Head of caudate nucleus (tissue), 42 donors: ENCODE measurements around the gene TMEM132D.

Source experiments
- DNase-seq, 42 donors: peaks; one replicate each; pipeline versions ENCODE4 v3.0.0 to v3.0.0-alpha.2; 2020 to 2021; ENCODE audit warnings: mixed read lengths in 7 of 42
- intact Hi-C: fragments of 100-400 bp; cut with DNase I; formaldehyde crosslinking; loops from one replicate; pipeline ENCODE4 v1.15.0; 2022

TMEM132D gene

DNA sequence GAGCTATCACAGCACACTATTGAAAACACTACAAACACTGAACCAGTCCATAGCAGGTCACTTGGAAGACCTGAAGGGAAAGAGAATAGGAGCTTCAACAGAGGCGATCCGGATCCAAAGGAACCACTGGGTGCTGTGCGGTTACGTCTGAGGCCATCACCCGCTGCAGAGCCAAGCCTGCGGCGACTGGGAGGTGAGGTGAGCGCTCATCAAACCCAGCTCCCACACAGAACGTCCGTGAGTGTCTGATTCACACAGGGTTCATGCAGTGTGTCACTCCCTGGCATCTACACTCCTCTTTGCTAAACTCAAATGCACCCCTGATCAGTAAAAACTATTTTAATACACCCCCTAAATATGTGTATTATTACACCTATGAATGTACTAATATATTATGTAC lies 64.1 kb downstream of the TMEM132D start:
- DNase-seq, result no peak
- intact Hi-C loops, result no loop called here

DNA sequence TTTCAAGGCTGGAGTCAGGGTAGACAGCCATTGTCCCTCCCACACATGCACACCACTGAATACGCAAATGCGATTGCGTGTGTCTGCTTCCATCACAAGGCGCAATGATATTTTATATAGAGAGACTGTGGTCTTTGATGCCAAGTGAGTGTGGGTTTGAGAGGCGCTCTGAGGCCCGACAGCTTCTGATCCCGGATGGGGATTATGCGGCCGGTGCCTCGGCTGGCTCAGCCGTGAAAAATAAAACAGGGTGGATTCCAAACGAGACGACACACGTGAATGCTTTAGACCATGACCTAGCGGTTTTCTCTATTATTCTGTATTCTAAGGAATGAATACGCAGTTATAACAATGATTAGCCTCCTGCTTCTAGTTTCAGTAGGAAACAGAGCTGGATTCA lies 72.5 kb downstream of the TMEM132D start:
- DNase-seq, result no peak
- intact Hi-C loops, result no loop called here

DNA sequence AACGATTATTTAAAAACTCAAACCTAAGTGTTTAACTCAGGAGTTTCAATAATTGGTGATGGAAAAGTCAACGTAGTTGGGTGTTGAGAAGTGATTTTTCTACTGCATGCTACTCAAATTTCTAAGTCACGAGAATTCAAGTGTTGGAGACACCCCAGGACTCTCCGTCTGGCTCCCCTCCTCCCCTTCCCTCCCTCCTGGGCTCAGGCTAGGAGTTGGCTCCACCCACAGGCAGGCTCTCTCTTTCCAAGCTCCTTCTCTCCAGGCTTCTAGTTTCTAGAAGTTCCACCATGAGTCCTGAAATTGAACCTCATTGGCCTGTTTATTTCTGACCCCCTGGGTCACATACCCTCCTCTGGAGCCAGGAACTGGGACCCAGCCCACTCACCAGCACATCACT lies 73.0 kb downstream of the TMEM132D start:
- intact Hi-C loops, result no loop called here

DNA sequence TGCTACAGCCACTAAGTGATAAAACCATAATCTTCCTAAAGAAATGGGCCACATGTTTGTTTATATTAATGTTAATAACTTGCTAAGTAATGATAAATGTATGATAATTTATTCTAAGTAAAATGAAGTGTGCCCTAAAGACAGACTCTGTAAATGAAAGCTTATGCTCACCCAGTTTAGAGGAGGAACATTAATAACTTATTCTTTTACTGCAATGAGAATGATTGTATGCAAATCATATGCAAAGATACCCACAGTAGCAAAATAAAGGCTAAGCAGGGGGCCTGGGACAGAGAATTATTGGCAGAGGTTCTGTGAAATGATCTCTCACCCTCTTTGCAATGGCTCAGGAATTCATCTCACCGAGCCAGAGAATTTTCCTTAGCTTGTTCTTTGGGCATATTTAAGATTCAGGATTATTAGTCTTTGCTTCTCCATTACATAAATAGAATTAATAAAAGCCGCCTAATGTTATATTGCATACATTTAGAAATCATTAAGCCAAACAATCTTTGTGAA lies 75.9 kb downstream of the TMEM132D start:
- DNase-seq, result no peak
- intact Hi-C loops, result no loop called here

More for the DNA sequence above, 73.0 kb downstream of the TMEM132D start:
- DNase-seq, result no peak

DNA sequence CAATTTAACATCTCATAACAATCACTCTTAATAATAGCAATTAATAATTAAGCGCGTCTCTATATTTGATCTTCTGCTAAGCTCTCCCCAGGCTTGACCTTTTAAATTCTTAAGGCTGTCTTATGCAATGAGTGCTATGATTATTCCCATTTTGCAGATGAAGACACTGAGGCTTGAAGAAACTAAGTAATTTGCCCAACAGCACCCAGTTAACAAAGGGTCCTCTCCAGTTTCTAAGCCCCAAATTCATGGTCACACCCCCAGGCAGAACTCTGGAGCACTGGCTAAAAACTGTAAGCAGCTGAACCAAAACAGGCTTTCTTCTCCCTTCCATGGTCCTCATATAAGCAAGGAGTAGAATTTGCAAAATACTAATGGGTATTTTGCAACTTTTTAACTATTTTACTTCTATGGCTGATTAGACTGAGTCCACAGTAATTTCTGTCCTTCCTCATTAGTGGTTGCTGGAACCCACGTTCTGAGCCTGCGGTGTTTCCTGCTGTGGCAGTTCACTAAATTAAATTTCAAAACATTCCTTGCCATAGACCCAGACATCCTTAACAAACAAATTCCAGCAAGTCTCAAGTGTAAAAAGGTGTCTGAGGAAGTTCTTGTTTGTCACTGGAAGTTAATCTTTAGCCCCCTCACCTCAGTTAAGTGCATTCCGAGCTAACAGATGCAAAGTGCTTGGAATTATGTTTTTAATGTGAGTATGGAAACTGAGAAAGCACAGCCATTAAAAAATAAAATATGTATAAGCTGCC lies 76.5 kb downstream of the TMEM132D start:
- no peak for DNase-seq
- intact Hi-C loops, result no loop called here

DNA sequence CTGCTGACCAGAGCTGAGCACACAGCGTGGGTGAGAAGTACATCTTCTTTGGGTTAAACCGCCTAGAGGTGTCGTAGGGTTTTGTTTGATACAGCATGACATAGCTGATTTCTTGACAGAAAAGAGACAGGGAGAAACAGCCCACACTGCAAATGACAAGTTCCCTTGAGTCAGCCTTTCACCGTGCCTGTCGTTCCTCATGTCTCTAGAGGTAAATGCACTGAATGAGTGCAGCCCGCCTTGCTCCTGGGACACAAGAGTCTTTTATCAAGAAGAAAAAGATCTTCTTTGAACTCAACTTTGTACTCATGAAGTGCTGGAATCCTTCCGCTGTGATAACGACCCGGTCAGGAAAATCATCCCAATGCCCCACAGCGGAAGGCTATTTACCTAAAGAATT lies 77.6 kb downstream of the TMEM132D start:
- intact Hi-C loops, result no loop called here

DNA sequence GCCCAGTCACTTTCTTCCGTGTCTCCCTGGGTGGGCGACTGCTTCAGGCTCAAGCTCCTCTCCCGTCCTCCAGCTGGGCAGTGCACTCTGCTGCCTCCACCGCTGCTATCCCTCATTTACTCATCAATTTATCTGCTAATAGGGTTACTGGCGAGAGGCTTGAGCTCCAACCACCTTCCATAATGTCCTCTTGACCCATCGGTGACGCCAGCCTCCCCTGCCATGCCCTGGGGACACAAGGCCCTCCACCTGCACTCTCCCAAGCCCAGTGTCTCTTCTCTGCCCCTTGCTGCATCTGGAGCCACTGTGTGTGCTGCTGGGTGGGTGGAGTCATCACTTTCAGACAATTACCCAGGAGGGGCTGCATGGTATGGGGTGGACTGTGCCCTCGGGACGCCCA lies 78.5 kb downstream of the TMEM132D start:
- intact Hi-C loops, result no loop called here
- no peak for DNase-seq

More for the DNA sequence above, 77.6 kb downstream of the TMEM132D start:
- peak in 35 of 42 donors; percentile 7 to 91 (median 51) for DNase-seq

DNA sequence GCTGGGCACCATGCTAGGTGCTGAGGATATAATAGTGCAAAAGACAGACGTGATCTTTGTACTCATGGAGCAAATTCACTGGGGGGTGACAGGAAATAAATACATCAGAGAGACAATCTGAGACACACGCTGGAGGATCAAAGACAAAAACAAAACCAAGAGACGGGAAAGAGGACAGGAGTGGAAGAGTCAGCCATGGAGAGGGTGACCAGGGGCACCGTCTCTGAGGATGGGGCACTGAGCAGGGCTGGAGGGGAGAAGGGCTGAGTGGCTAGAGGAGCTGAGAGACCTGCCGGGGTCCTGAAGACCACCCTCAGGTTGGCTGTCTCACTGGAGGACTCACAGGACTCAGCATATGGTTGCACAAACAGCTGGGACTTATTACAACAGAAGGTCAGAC lies 81.9 kb downstream of the TMEM132D start:
- intact Hi-C loops, result no loop called here
- no peak for DNase-seq

DNA sequence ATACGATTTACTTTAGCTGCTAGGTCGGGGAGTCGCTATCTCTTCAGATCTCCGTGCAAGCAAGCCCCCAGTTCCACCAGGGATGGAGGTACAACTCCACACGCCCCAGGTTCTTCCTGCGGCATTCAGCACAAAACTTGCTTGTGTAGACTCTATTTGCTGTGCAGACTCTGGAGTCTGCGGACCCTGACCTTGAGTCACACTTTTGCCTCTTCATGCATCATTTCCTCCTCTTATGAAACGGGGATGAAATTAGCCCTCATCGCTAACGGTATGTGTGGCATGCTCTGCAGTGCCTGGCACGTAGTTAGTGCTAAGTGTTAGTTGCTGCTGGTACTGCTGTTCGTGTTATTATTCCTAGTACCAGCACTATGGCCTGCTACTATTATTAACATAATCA lies 84.4 kb downstream of the TMEM132D start:
- DNase-seq, result no peak
- intact Hi-C loops, result no loop called here

DNA sequence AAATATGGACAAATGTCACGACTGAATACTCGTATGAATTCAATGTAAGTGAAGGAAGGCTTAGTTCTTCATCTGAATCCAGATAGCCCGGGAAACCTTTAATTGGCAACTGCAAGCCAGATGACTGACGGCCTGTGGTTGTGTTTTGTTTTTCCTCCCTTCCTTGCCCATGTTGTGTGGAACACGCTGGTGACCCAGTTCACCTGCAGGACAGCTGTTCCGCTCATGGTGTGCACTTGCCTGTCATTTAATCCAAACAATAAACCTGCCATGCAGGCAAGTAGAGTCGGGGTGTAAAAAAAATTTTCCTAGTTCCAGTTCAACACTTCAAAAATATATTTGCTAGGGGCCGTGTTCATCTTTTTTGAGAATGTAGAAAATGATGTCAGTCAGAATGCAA lies 88.0 kb downstream of the TMEM132D start:
- intact Hi-C loops, result no loop called here
- DNase-seq, result no peak

DNA sequence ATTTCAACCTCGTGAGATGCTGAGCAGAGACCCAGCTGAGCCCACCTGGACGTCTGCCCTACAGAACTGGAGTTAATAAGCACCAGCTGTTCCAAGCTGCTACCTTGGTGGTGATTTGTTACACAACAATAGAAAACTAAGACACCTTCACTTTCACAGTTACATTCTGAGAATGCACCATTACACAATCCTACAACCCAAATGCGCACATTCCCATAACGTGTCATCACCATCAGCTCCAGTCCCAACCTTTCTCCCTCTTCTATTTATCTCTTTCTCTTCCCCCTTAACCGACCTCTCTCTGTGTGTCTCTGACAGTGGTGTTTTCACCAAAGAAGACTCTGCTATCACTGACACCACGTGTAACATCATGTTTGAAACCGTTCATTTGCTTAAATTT lies 91.9 kb downstream of the TMEM132D start:
- intact Hi-C loops, result no loop called here
- no peak for DNase-seq

DNA sequence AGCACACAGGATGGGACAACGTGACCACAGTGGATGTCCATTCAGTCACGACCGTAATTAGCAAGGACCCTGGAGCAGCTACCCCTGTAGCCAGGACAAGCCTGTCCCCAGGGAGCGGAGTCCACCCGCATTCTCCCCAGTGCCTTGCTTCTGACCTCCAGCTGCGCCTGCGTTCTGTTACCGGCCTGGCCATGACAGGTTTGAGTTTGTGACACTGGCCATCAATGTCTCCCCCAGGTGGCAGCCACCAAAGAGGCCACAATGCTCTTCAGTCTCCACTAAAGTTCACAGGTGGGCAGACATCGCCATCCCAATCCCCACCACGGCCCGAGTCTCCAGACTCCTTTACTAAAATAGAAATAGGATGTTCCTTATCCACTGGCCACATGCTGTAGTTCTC lies 96.7 kb downstream of the TMEM132D start:
- no peak for DNase-seq
- intact Hi-C loops, result no loop called here

DNA sequence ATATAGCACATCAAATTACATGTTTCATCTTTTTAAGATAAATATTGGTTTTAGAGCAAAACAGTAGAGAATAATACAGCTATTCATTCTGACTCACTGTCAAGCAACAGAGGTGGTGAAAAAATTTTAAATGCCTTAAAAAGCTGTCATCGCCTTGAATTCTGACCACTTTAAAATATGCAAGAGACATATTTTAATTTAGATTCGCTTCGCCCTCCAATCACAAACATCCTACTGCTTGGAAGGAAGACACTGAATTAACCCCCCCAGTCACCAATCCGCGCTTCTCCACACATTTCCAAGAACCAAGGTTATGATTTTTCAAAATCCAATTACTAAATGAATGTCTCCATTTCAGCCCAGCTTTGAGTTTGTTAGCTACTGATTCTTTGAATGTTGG lies 112.4 kb downstream of the TMEM132D start:
- intact Hi-C loops, result no loop called here

DNA sequence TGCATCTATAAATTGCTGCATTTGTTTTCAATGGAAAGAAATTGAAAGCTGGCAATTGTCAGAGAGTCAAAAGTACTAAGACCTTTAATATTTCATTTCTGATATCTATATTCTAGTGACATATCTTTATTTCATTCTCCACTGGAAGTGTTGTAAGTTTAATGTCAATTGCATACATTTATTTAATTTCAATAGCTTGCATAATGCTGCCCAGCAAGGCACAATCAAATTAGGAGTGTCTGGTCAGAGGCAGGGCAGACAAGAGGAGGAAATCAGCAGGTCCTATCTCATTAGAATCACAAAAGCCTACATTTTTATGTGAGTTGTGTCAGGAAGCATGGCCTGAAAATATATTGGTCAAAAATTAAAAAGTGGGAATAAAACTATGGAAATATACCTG lies 112.9 kb downstream of the TMEM132D start:
- intact Hi-C loops, result no loop called here
- no peak for DNase-seq

More for the DNA sequence above, 112.4 kb downstream of the TMEM132D start:
- DNase-seq, result no peak

DNA sequence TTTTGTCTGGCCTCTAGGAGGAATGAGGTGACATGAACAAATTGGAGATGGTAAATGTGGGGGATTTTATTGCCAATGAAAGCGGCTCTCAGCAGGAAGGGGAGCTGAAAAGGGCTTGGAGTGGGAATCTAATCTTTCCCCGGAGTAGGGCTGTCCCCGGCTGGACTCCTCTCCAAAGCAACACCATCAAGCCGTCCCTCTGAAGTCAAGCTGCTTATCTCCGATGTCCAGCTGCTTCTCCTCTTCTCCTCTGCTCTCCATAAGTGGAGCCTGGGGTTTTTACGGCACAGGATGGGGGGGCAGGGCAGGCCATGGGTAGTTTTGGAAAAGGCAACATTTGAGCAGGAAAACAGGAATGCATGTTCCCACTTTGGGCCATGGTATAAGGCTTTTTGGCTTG lies 113.5 kb downstream of the TMEM132D start:
- no peak for DNase-seq
- intact Hi-C loops, result no loop called here

DNA sequence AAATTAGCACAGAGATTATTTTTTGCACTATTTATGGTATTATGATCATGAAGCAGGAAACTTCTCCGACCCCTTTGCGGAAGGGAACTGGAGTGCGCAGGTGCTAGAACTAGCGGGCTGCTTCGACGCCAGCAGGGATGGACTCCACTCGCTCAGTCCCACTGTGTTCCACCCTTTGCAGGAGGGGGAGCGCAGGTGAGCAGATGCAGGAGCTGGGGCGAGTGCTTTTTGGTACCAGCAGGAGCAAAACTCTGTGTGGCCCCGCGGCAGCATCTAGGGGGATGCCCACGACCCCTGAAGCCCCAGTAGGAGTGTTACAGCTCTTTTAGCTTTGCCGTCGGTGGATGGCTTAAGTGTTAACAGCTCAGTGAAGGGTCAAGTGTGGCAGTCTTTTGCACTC lies 113.9 kb downstream of the TMEM132D start:
- no peak for DNase-seq
- intact Hi-C loops, result no loop called here

DNA sequence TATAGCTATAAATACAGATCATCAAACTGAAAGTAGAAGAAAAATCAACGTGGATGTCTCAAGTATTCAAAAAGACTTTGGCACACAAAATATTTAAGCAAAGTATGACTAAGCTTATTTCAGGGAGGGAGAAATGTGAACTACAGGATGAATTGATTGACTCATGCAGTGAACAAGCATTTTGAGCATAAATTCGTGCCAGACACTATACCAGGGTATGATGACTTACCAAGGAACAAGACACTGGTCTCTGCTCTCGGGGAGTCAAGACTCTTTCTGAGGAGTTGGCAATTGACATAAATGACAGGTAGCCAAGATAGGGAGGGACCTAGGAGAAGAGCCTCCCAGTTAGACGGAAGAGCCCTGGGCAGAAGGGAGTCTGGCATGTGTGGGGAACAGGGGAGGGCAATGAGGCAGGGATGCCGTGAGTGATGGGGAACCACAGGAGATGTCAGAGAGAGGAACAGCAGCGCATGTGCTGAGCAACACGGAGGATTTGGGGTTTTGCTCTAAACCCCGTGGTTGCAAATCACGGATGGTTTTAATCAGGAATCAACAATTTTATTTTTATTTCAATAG lies 115.2 kb downstream of the TMEM132D start:
- intact Hi-C loops, result no loop called here
- DNase-seq, result peak in 1 of 42 donors; percentile 38

DNA sequence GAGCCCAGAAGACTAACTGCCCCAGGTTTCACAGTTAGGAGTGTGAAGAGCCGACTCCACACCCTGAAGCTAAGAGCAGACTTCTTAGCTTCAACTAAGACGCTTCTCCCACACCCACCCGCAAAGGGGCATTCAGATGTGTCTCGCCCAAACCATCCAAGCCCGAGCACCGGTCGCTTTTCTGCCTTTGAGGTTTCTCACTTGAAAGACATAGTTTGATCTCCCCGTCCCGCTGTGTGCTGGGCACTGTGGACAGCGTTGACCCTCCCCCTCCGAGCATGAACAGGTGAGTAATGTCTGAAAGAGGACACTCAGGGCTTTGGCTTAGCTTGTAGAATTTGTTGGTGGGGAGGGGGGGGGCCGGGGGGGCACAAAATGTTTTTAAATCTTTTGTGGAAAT lies 123.8 kb downstream of the TMEM132D start:
- DNase-seq, result no peak
- intact Hi-C loops, result no loop called here

DNA sequence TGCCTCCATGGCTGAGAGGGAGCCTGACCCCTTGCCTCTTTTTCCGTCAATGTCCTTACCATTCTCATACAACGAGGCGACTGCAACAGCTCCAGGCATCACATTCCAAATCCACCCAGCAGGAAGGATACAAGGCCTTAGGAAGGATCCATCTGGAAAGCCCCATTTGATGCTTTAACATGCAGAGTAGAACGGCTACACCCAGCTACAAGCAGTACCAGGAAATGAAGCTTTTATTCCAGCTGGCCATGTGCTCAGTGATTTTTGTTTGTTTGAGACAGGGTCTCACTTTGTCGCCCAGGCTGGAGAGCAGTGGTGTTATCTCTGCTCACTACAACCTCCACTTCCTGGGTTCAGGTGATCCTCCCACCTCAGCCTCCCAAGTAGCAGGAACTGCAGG lies 124.8 kb downstream of the TMEM132D start:
- intact Hi-C loops, result no loop called here
- no peak for DNase-seq

DNA sequence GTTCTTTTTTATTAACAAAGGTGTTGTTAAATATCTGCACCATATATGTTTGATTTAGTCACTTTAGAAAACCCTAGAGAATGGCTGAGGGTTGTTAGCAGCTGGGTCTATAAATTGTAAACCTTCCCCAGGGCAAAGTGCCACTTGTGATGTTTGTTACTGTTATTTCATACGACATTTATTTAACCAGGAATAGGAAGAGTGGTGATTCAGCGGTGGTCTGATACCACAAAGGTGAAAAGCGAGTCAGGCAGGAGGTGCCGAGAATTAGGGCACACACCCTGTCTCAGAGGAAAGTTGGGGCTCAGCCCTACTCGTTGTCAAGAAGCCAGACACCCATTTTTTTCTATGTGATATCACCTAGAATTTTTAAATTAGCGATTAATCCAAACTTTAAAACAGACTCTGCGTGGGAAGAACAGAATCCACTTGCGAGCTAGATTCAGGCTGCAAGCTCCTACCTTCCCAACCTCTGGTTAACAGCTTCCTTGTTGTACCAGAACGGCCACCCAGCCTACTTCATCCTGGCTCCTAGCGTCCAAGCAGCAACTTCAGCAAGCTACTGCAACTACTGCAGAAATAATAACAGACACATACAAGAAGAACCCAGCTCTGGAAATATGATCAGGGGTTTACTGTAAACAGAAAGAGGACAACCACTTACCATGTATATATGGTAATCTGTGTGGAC lies 126.7 kb downstream of the TMEM132D start:
- DNase-seq, result no peak
- intact Hi-C loops, result no loop called here
